OCI-LY7 (cell line): ENCODE measurements around the gene MYRIP.

Source experiments
- CTCF ChIP-seq: fragments of 200-600 bp; sonication (generic); conservative IDR thresholded peaks from 2 replicates; pipeline ENCODE4 v1.5.1; 2014; ENCODE audit warnings: mild to moderate bottlenecking, antibody characterized with exemption, low read length, moderate library complexity, mixed read lengths
- EZH2phosphoT487 ChIP-seq: fragments of 200-600 bp; sonication (generic); IDR thresholded peaks from 2 replicates; pipeline ENCODE4 v1.6.1; 2018; ENCODE audit warnings: low read depth, borderline replicate concordance, mild to moderate bottlenecking, mixed run types, antibody characterized with exemption, low read length, moderate library complexity, mixed read lengths

GRCh38 chr3:39765575-39765974 lies 43.8 kb upstream of the MYRIP start:
- no peak for TF ChIP-seq CTCF
- no peak for TF ChIP-seq EZH2phosphoT487
